ENCODE data around the gene SLX4. TPM values are rescaled to one million over a fixed set of nuclear protein-coding genes. Genes with fewer than 3 reads are reported as not detected.

The SLX4 gene
- total RNA-seq, 1 experiment from 2014 or later: 7.0 TPM

GRCh38 chr16:3575491-3575890, 35.9 kb downstream of the SLX4 start:
- Histone ChIP-seq H3K4me1 (ENCODE audit: control insufficient read depth in 1 of 2, insufficient read depth in 2 of 2, low read length in 2 of 2) (peaks cover 6 to 12% of the 10 kb centered on the region in 2 experiments), H3K9me3 (ENCODE audit: control insufficient read depth in 1 of 2, insufficient read depth in 1 of 2, low read depth in 1 of 2, low read length in 2 of 2) (peaks cover 2 to 3% of the 10 kb centered on the region in 2 experiments; a peak in 2 of 4 replicates), H3K27ac (ENCODE audit: low read depth, low read length) (no peak overlapping the region), H3K9ac (ENCODE audit: low read length) (no peak overlapping the region), H3K9me2 (ENCODE audit: insufficient read depth) (no peaks in the 10 kb centered on the region), H3K4me2 (ENCODE audit: low read length) (no peak overlapping the region), H3K36me3 (ENCODE audit: control insufficient read depth in 1 of 2, insufficient read depth in 2 of 2, low read length in 2 of 2) (no peaks in the 10 kb centered on the region), H3K79me2 (ENCODE audit: insufficient read depth, low read length) (no peaks in the 10 kb centered on the region), H3K27me3 (ENCODE audit: insufficient read depth, low read length) (no peaks in the 10 kb centered on the region), H4K20me1 (ENCODE audit: insufficient read depth) (no peaks in the 10 kb centered on the region), H2AFZ (ENCODE audit: low read depth, low read length, poor library complexity, severe bottlenecking) (no peak overlapping the region), H3K4me3 (replicated peaks in 1 of 2; ENCODE audit: low read depth in 1 of 2, low read length in 2 of 2) (no peak overlapping the region)
- no peak for ATAC-seq
- POLR2A ChIA-PET: no interaction called here
- intact Hi-C loops (cut with micrococcal nuclease): no loop called here
- BruUV-seq (replicated peaks): no TSS peak
- RAD21 ChIA-PET (ENCODE audit: low non-redundant PET in 1 of 2, low total read pairs in 2 of 2, uncharacterized antibody in 2 of 2, unreplicated experiment in 2 of 2): no interaction called here
- TF ChIP-seq POLR2AphosphoS5 (IDR thresholded peaks at IDR 0.05; ENCODE audit: low read depth, low read length): no peak
- no peak for TF ChIP-seq CBX3 (IDR thresholded peaks at IDR 0.05; ENCODE audit: low read depth)
- TF ChIP-seq CEBPB (IDR thresholded peaks at IDR 0.05; ENCODE audit: low read depth): no peak
- no peak for TF ChIP-seq ZBTB33 (IDR thresholded peaks at IDR 0.05; ENCODE audit: extremely low read depth, insufficient replicate concordance, low read length)
- no peak for TF ChIP-seq SIN3A (IDR thresholded peaks at IDR 0.05; ENCODE audit: low read depth)
- TF ChIP-seq SP1 (IDR thresholded peaks at IDR 0.05; ENCODE audit: low read depth): no peak
- no peak for TF ChIP-seq JUND (IDR thresholded peaks at IDR 0.05)
- TF ChIP-seq EZH2 (IDR thresholded peaks at IDR 0.05): no peak
- no peak for TF ChIP-seq EGR1 (IDR thresholded peaks at IDR 0.05; ENCODE audit: low read depth)
- no peak for TF ChIP-seq REST (IDR thresholded peaks at IDR 0.05; ENCODE audit: low read depth)
- TF ChIP-seq POLR2A (IDR thresholded peaks at IDR 0.05; ENCODE audit: borderline replicate concordance, extremely low read depth, insufficient read depth, insufficient read length): no peak
- no peak for TF ChIP-seq ZFX (IDR thresholded peaks at IDR 0.05)
- no peak for TF ChIP-seq YY1 (IDR thresholded peaks at IDR 0.05; ENCODE audit: extremely low read depth, insufficient replicate concordance, low read depth, low read length)
- no peak for TF ChIP-seq TCF7L2 (IDR thresholded peaks at IDR 0.05; ENCODE audit: borderline replicate concordance, extremely low read depth, insufficient read depth, insufficient read length)
- no peak for TF ChIP-seq MAX (IDR thresholded peaks at IDR 0.05)
- no peak for TF ChIP-seq CTCF (IDR thresholded peaks at IDR 0.05 in 2 of 3, conservative IDR thresholded peaks at IDR 0.05 in 1 of 3; ENCODE audit: borderline replicate concordance in 1 of 3, insufficient read depth in 1 of 3, low read depth in 2 of 3, low read length in 2 of 3)
- no peak for TF ChIP-seq ZNF274 (IDR thresholded peaks at IDR 0.05; ENCODE audit: low read depth, low read length)
- no peak for DNase-seq (ENCODE audit: low read depth, low spot score)
- CTCF ChIA-PET: no interaction called here
